H1 (cell line): ENCODE data around the gene PPP2R5B. TPM values are rescaled to one million over a fixed set of nuclear protein-coding genes. Genes with fewer than 3 reads are reported as not detected.

ENCODE experiments used
- CTCF ChIA-PET: fragments of 300-600 bp; sonication (Branson Sonifier 250); formaldehyde crosslinking; loops from one replicate; lab custom pipeline; 2021; ENCODE audit not compliant: partially characterized antibody; lab: Charles Lee
- POLR2A ChIA-PET: fragments of 300-600 bp; sonication (Branson Sonifier 250); formaldehyde crosslinking; loops from one replicate; lab custom pipeline; 2021; ENCODE audit warnings: inconsistent platforms; ENCODE audit not compliant: partially characterized antibody; lab: Charles Lee
- DNase-seq, 2 experiments: peaks; one replicate each; pipeline versions ENCODE4 v3.0.0 to v3.0.0-alpha.2; 2010 to 2022; ENCODE audit warnings: low spot score in 2 of 2, low read depth in 1 of 2, mixed read lengths in 1 of 2
- FAIRE-seq: peaks from 2 replicates; lab custom pipeline; 2011; peaks lifted over from hg19 to GRCh38; lab: Jason Lieb, UNC
- H2AFZ ChIP-seq: 2 replicates; pipeline ENCODE4 v1.8.1; 2012; ENCODE audit warnings: low read length, inconsistent platforms
- H2AK5ac ChIP-seq: 2 replicates; pipeline ENCODE4 v1.6.1; 2013; ENCODE audit warnings: low read depth, low read length
- H2BK120ac ChIP-seq: replicated peaks from 2 replicates; pipeline ENCODE3; 2013; ENCODE audit warnings: low read depth, low read length, inconsistent platforms
- H2BK12ac ChIP-seq: 2 replicates; pipeline ENCODE4 v1.6.1; 2013; ENCODE audit warnings: low read depth, low read length
- H2BK15ac ChIP-seq: 2 replicates; pipeline ENCODE4 v1.6.1; 2013; ENCODE audit warnings: low read length
- H2BK20ac ChIP-seq: 2 replicates; pipeline ENCODE4 v1.6.1; 2013; ENCODE audit warnings: low read length
- H2BK5ac ChIP-seq: 2 replicates; pipeline ENCODE4 v1.6.1; 2013; ENCODE audit warnings: low read depth, low read length
- H3K14ac ChIP-seq: 2 replicates; pipeline ENCODE4 v1.6.1; 2013; ENCODE audit warnings: inconsistent platforms; ENCODE audit not compliant: insufficient read length
- H3K18ac ChIP-seq: 2 replicates; pipeline ENCODE4 v1.6.1; 2013; ENCODE audit warnings: low read length; ENCODE audit errors: extremely low read depth
- H3K23ac ChIP-seq: 2 replicates; pipeline ENCODE4 v1.6.1; 2013; ENCODE audit warnings: inconsistent platforms; ENCODE audit not compliant: insufficient read length
- H3K23me2 ChIP-seq: 2 replicates; pipeline ENCODE4 v1.6.1; 2013; ENCODE audit warnings: low read depth, low read length
- H3K27ac ChIP-seq: 2 replicates; pipeline ENCODE4 v1.6.1; 2011; ENCODE audit warnings: low read depth, low read length, inconsistent platforms
- H3K27me3 ChIP-seq, 4 experiments: replicated peaks in 1 of 4; 1 replicate in 1 of 4; 2 replicates in 3 of 4; pipeline versions ENCODE4 v1.6.1 to v1.8.1; 2011 to 2013; ENCODE audit warnings: low read length in 3 of 4, mild to moderate bottlenecking in 3 of 4, inconsistent platforms in 2 of 4, mixed read lengths in 2 of 4, moderate library complexity in 1 of 4; ENCODE audit not compliant: control insufficient read depth in 3 of 4, insufficient read depth in 3 of 4; ENCODE audit errors: extremely low read depth in 1 of 4
- H3K36me3 ChIP-seq, 4 experiments: 2 replicates each; pipeline versions ENCODE4 v1.6.1 to v1.8.1; 2011 to 2013; ENCODE audit warnings: mild to moderate bottlenecking in 4 of 4, low read length in 3 of 4, moderate library complexity in 2 of 4, control low read depth in 1 of 4, inconsistent platforms in 1 of 4; ENCODE audit not compliant: insufficient read depth in 4 of 4, control insufficient read depth in 2 of 4
- H3K4ac ChIP-seq: replicated peaks from 2 replicates; pipeline ENCODE3; 2013; ENCODE audit warnings: low read length, low read depth, mixed read lengths, inconsistent platforms; ENCODE audit not compliant: insufficient read length
- H3K4me1 ChIP-seq, 4 experiments: replicated peaks in 1 of 4; 1 replicate in 1 of 4; 2 replicates in 3 of 4; pipeline versions ENCODE4 v1.6.1 to v1.8.1; 2011 to 2013; ENCODE audit warnings: low read length in 3 of 4, inconsistent platforms in 2 of 4, mixed read lengths in 1 of 4; ENCODE audit not compliant: insufficient read depth in 4 of 4, control insufficient read depth in 3 of 4
- H3K4me2 ChIP-seq, 2 experiments: 2 replicates each; pipeline versions ENCODE4 v1.6.1 to v1.8.1; 2011 to 2013; ENCODE audit warnings: low read depth in 2 of 2, low read length in 2 of 2, control low read depth in 1 of 2, inconsistent platforms in 1 of 2, mild to moderate bottlenecking in 1 of 2; ENCODE audit not compliant: insufficient read depth in 1 of 2
- H3K4me3 ChIP-seq, 4 experiments: fragments of 200-600, 300-600 bp in 1 of 4; sonication (generic), shearing (Covaris generic), sonication (Bioruptor Twin) in 1 of 4; 2 replicates each; pipeline versions ENCODE4 v1.5.1 to v1.8.1; 2011 to 2016; ENCODE audit warnings: low read length in 4 of 4, low read depth in 3 of 4, control low read depth in 2 of 4, inconsistent platforms in 2 of 4, mild to moderate bottlenecking in 2 of 4, mixed read lengths in 1 of 4, moderate library complexity in 1 of 4; ENCODE audit not compliant: insufficient read depth in 2 of 4; ENCODE audit errors: extremely low read depth in 1 of 4
- H3K56ac ChIP-seq: replicated peaks from 2 replicates; pipeline ENCODE3; 2013; ENCODE audit warnings: low read depth, mild to moderate bottlenecking, mixed read lengths, low read length, inconsistent platforms; ENCODE audit not compliant: insufficient read length
- H3K79me1 ChIP-seq: 2 replicates; pipeline ENCODE4 v1.6.1; 2013; ENCODE audit warnings: low read depth, low read length, control low read depth
- H3K79me2 ChIP-seq, 2 experiments: 2 replicates each; pipeline versions ENCODE4 v1.6.1 to v1.8.1; 2012 to 2013; ENCODE audit warnings: low read length in 2 of 2, mild to moderate bottlenecking in 2 of 2, inconsistent platforms in 1 of 2; ENCODE audit not compliant: insufficient read depth in 2 of 2, control insufficient read depth in 1 of 2
- H3K9ac ChIP-seq, 4 experiments: replicated peaks in 1 of 4; 1 replicate in 1 of 4; 2 replicates in 3 of 4; pipeline versions ENCODE4 v1.6.1 to v1.8.1; 2011 to 2013; ENCODE audit warnings: low read depth in 3 of 4, low read length in 3 of 4, control low read depth in 2 of 4, mild to moderate bottlenecking in 2 of 4, moderate library complexity in 2 of 4, inconsistent platforms in 1 of 4; ENCODE audit errors: extremely low read depth in 1 of 4
- H3K9me3 ChIP-seq, 2 experiments: 2 replicates each; pipeline versions ENCODE4 v1.6.1 to v1.8.1; 2012 to 2013; ENCODE audit warnings: mild to moderate bottlenecking in 2 of 2, moderate library complexity in 2 of 2, control low read depth in 1 of 2, inconsistent platforms in 1 of 2, low read depth in 1 of 2, low read length in 1 of 2, mixed read lengths in 1 of 2; ENCODE audit not compliant: insufficient read depth in 2 of 2
- H4K20me1 ChIP-seq, 2 experiments: replicated peaks in 1 of 2; 2 replicates each; pipeline versions ENCODE3 to v1.8.1; 2011 to 2013; ENCODE audit warnings: inconsistent platforms in 2 of 2, low read length in 2 of 2, mild to moderate bottlenecking in 1 of 2; ENCODE audit not compliant: insufficient read depth in 2 of 2, control insufficient read depth in 1 of 2
- H4K5ac ChIP-seq: 2 replicates; pipeline ENCODE4 v1.6.1; 2013; ENCODE audit warnings: low read length, low read depth, mixed read lengths, inconsistent platforms; ENCODE audit not compliant: insufficient read length
- H4K8ac ChIP-seq: 2 replicates; pipeline ENCODE4 v1.8.0; 2013; ENCODE audit warnings: mild to moderate bottlenecking, moderate library complexity, low read length, inconsistent platforms; ENCODE audit not compliant: insufficient read depth; ENCODE audit errors: extremely low read depth
- H4K91ac ChIP-seq: replicated peaks from 2 replicates; pipeline ENCODE3; 2013; ENCODE audit warnings: low read length, mixed read lengths, inconsistent platforms; ENCODE audit not compliant: insufficient read length
- ASH2L ChIP-seq: fragments of 200-600, 300-600 bp; sonication (generic); IDR thresholded peaks from one replicate; pipeline ENCODE4 v1.7.1; 2017; ENCODE audit warnings: low read length
- CHD1 ChIP-seq: IDR thresholded peaks from 2 replicates; pipeline ENCODE4 v1.6.1; 2012; ENCODE audit warnings: low read depth, low read length, improper control_type of control experiment
- CTBP2 ChIP-seq: IDR thresholded peaks from 2 replicates; pipeline ENCODE4 v1.7.0; 2011; ENCODE audit warnings: borderline replicate concordance, mild to moderate bottlenecking, moderate library complexity, mixed read lengths, low read length; ENCODE audit not compliant: insufficient read depth, insufficient read length
- E2F6 ChIP-seq: IDR thresholded peaks from 2 replicates; pipeline ENCODE4 v1.6.1; 2012; ENCODE audit warnings: inconsistent platforms
- HDAC6 ChIP-seq: IDR thresholded peaks from one replicate; pipeline ENCODE4 v1.7.1; 2012; ENCODE audit warnings: low read depth, mild to moderate bottlenecking, inconsistent platforms, low read length, moderate library complexity
- POLR2AphosphoS5 ChIP-seq: IDR thresholded peaks from 2 replicates; pipeline ENCODE4 v1.6.1; 2011; ENCODE audit warnings: low read depth, low read length
- SP1 ChIP-seq: IDR thresholded peaks from 2 replicates; pipeline ENCODE4 v1.6.1; 2011; ENCODE audit warnings: low read depth, low read length
- SP2 ChIP-seq: IDR thresholded peaks from 2 replicates; pipeline ENCODE4 v1.6.1; 2012; ENCODE audit warnings: mild to moderate bottlenecking, low read length, inconsistent platforms
- USF2 ChIP-seq: IDR thresholded peaks from 2 replicates; pipeline ENCODE4 v1.6.1; 2011; ENCODE audit warnings: low read length, improper control_type of control experiment
- ZNF274 ChIP-seq: IDR thresholded peaks from 2 replicates; pipeline ENCODE4 v1.7.0; 2012; ENCODE audit warnings: low read length, borderline replicate concordance; ENCODE audit errors: extremely low read depth
- WGBS, 2 experiments: shearing (Covaris generic) in 1 of 2; methylation state at CpG; one replicate each; pipeline versions ENCODE4 v1.1.6 to v1.1.7; 2013 to 2015; ENCODE audit warnings: low lambda C conversion rate in 2 of 2, mixed read lengths in 2 of 2, inconsistent platforms in 1 of 2, low coverage in 1 of 2, missing lambda C conversion rate in 1 of 2; ENCODE audit not compliant: insufficient replicate concordance in 2 of 2, insufficient coverage in 1 of 2, insufficient read length in 1 of 2; ENCODE audit errors: extremely low coverage in 1 of 2, missing lambda C conversion rate in 1 of 2; 5-methylcytosine and 5-hydroxymethylcytosine counted together
- polyA plus RNA-seq, 7 experiments: library from polyadenylated mRNA; depleted of rRNA in 3 of 7; stranded (reverse) in 5 of 7; unstranded in 2 of 7; fragments of >200 nt in 5 of 7; fragments of 200-250 nt in 2 of 7; gene quantifications; 1 replicate in 5 of 7; 2 replicates in 1 of 7; 4 replicates in 1 of 7; pipeline versions ENCODE4 v1.2.1 to v1.2.3, GENCODE V29; 2011 to 2013; ENCODE audit warnings: missing spikeins in 2 of 7, mixed read lengths in 2 of 7
- total RNA-seq: library from RNA; stranded (reverse); fragmentation: NEBNext Ultra II Directional; extraction: Animal tissue kit (Norgen Biotek cat#: 25700); gene quantifications from 2 replicates; pipeline ENCODE4 v1.2.1, GENCODE V29; 2021

Gene PPP2R5B
- total and polyA plus RNA-seq, 2 of the 8 experiments (the other 6 are each of a cell fraction or from before 2014, with no cell fraction given): 4.9 to 5.1 TPM

DNA sequence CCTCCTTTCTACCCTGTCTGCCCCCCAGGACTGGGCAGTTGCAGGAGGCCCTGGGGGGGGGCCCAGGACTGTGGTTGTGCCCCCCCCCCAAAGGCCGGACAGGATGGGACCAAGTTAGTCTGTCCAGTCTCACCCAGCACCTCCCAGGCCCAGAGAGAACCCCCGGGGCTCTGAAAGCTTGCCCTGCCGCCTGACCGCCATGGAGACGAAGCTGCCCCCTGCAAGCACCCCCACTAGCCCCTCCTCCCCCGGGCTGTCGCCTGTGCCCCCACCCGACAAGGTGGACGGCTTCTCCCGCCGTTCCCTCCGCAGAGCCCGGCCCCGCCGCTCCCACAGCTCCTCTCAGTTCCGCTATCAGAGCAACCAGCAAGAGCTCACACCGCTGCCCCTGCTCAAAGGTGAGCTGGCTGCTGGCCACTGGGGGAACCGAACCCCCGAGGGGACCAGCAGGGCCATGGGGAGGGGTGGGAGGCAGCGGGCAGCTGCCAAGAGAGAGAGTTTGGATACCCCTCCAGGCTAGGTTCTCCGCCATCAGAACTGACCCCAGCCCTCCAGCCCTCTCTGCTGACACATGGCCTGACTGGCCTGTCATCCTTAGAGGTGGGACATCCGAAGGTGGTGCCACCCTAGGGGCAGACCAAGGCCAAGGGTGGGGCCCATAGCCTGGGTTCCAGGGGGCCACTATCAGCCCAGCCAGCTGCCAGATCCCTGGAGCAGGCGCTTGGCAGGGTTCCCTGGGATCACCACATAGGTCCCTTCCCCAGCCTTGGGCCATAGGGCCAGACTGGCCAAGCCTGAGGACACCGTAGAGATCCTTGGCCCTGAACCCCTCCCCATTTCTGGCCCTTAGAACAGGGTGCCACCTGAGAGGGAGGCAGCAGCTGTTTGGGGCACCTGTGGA lies 1.3 kb downstream of the PPP2R5B start:
- H4K8ac ChIP-seq: no peak overlapping the region
- H3K56ac ChIP-seq: no peak overlapping the region
- 85% methylated on average over 14 of the region's 24 CpGs; no CpG with 5 or more reads in 1 of the 2 experiments for WGBS, 2 experiments
- no peaks in the 10 kb centered on the region; a peak in 1 of 8 replicates for H3K36me3 ChIP-seq
- H3K9ac ChIP-seq: no peak overlapping the region
- peaks cover 0 to 6% (median 4%) of the 10 kb centered on the region in 4 experiments; a peak in 4 of 7 replicates for H3K27me3 ChIP-seq
- H2BK15ac ChIP-seq: no peak overlapping the region
- no peak overlapping the region for H2AFZ ChIP-seq
- no peak overlapping the region for H2BK120ac ChIP-seq
- no peak overlapping the region for H3K23ac ChIP-seq
- no peaks in the 10 kb centered on the region for H3K9me3 ChIP-seq
- no peak overlapping the region for H3K14ac ChIP-seq
- ChIA-PET CTCF (interaction anchor here (0.6 to 2.4 kb wide), 9 partner anchors 8 to 237 kb away, joined by 3 to 7 read pairs (median 4); no protein-coding TSS in a partner anchor), POLR2A (interaction anchor here (1.4 to 2.0 kb wide), 2 partner anchors 10 to 47 kb away, joined by 5 to 11 read pairs; partner anchors contain the start of genes EHD1 and GPHA2)
- no peak overlapping the region for H2AK5ac ChIP-seq
- FAIRE-seq: no peak
- no peak overlapping the region for H2BK5ac ChIP-seq
- no peak overlapping the region for H4K91ac ChIP-seq
- H3K4ac ChIP-seq: no peak overlapping the region
- peak overlapping the region in 1 of 4 experiments; percentile 84; a peak in 3 of 8 replicates for H3K4me3 ChIP-seq
- no peak overlapping the region for H3K18ac ChIP-seq
- no peaks in the 10 kb centered on the region for H3K79me1 ChIP-seq
- no peak overlapping the region for H2BK12ac ChIP-seq
- H2BK20ac ChIP-seq: no peak overlapping the region
- H3K79me2 ChIP-seq: no peaks in the 10 kb centered on the region
- no peak overlapping the region for H4K5ac ChIP-seq
- peaks cover 8% of the 10 kb centered on the region; the same call in 1 of the 2 replicates for H3K23me2 ChIP-seq
- H4K20me1 ChIP-seq: no peaks in the 10 kb centered on the region
- DNase-seq: no peak
- H3K27ac ChIP-seq: no peak overlapping the region
- peaks cover 0 to 7% (median 4%) of the 10 kb centered on the region in 4 experiments; a peak in 5 of 7 replicates for H3K4me1 ChIP-seq
- H3K4me2 ChIP-seq: peak overlapping the region; percentile 71 to 84; a peak in 2 of 4 replicates
- TF ChIP-seq SP1 (no peak), ASH2L (no peak), HDAC6 (no peak), CHD1 (no peak), POLR2AphosphoS5 (no peak), E2F6 (no peak), ZNF274 (no peak), SP2 (no peak), USF2 (no peak), CTBP2 (no peak)
